NOMO-1 treated with DMSO at 0.1 percent for 48 hours (cell line): ENCODE measurements around the gene POU2F1.
"Not testable (repeated sequence)": the region's sequence is repeated elsewhere in the genome, so short reads cannot be mapped to it uniquely, and the experiment has no call there.

Source experiments
- DNase-seq: peaks from one replicate; lab custom pipeline; 2025; ENCODE audit not compliant: unreplicated experiment; lab: John Stamatoyannopoulos, UW

The POU2F1 gene

DNA sequence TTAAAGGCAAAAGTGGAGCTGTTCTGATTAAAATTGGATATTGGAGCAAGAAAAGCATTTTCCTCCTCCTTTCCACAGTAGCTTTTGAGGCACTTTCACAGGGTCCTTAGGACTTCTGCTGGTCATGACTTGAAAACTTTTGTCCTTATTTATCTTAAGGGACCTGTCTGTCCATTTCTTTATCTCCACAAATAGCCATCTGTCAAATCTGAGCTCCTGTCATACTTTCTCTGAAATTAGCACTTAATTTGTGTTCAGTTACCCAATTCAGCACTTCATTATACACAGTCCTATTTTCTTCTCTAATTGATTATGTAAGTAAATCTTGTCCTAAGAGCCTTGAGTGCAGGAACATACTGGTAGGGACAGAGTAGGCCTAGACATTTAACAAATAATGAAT is 9.8 kb downstream of the POU2F1 start:
- DNase-seq = no peak

DNA sequence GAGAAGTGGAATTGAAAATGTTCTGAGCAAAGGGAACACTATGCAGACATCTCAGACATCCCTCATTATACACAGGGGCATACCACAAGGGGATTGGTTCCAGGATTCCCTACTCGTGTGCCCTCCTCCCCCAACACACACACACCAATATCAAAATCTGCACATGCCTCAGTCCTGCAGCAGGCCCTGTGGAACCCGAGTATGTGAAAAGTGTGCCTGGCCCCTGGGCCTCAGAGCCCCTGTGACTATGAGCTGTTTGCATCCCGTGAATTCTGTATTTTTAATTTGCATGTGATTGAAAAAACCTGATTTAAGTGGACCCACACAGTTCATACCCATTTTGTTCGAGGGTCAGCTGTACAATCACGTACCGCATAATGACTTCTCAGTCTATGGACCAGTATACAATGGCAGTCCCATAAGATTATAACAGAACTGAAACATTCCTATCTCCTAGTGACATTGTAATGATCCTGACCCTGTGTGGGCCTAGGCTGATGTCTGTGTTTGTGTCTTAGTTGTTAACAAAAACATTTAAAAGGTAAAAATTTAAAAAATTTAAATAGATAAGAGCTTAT is 11.3 kb downstream of the POU2F1 start:
- DNase-seq = no peak

DNA sequence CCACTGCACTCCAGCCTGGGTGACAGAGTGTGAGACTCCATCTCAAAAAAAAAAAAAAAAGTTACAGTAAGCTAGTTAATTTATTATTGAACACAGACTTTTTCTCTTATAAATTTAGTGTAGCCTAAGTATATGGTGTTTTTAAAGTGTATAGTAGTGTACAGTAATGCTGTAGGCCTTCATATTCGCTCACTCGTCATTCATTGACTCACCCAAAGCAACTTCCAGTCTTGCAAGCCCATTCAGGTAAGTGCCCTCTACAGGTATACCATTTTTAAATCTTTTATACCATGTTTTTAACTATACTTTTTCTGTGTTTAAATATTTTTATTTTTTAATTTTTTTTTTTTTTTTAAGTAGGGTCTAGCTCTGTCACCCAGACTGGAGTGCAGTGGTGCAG is 12.1 kb downstream of the POU2F1 start:
- DNase-seq = no peak

DNA sequence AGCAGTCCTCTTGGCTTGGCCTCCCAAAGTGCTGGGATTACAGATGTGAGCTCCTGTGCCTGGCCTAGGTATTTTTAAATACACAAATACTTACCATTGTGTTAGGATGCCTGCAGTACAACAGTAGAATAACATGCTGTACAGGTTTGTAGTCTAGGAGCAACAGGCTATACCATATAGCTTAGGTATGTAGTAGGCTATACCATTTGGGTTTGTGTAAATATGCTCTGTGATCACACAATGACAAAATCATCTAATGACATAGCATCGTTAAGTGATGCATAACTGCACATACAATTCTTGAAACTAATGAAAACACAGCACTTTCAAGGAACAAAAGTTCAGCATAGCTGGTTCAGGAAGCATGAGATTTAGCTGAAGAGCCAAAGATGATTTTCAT is 12.7 kb downstream of the POU2F1 start:
- DNase-seq = no peak

DNA sequence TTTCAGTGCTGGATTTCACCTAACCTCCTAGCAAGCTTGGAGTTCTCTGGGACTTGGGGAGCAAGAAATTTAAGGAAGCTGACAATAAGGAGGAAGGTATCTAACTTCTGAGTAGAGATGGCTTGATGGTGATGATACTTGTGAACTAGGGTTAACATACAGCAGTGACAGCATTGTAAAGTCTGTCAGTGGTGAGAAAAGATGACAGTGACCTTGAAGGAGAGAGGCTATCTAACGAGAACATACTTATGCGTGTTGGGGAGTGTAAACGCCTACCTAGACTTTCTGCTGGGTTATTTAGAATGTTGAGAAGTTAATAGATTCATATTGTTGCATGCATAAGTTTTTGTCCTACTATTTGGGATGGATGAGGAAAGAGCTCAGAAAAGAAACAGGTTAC is 16.3 kb downstream of the POU2F1 start:
- no peak for DNase-seq

DNA sequence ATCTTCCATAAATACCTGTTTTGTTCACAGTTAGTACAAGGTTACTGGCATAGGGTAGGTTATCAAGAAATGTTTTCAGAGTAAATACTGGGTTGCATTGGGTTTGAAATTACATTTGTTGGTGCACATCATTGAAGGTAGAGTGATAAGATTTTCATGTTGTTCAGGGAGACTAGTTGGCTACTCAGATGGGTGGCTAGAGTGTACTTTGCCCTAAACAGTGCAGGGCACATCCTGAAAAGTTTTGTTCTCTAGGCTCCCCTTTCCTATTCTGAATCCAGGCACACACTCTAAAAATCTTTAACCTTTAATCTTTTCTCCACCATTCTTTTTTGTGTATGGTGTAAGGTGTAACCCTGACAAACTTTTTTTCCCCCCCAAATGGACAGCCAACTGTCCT is 18.0 kb downstream of the POU2F1 start:
- DNase-seq = no peak

DNA sequence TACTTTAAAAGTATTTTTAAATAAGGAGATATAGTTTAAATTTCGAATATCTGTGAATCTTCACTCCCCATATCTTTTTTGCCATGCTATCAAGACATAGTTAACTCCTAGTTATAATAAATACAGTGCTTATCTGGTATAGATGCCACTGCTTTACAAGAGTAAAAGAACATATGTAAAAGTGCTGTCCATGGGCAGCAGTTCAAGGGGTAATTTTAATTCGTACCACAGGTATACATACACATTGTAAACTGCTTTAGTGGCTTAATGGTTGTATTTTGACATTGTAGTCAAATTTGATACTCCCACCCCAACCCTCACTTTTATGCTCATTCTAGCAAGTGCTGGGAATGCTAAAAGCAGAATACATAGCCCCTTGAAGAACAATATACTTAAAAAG is 18.6 kb downstream of the POU2F1 start:
- no peak for DNase-seq

DNA sequence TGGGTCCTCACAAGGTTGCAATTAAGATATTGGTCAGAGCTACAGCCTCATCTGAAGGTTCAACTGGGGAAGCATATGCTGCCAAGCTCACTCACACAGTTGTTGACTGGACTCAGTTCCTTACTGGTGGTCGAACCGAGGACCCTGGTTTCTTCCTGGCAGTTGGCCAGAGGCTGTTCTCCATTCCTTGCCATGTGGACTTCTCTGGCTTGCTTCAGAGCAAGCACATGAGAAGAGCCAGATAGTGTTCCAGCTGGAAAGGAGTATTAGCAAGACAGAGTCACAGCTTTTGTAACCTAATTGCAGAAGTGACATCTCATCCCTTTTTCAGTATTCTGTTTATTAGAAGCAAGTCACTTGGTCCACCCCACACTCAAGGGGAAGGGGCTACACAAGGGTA is 23.6 kb downstream of the POU2F1 start:
- DNase-seq = no peak

DNA sequence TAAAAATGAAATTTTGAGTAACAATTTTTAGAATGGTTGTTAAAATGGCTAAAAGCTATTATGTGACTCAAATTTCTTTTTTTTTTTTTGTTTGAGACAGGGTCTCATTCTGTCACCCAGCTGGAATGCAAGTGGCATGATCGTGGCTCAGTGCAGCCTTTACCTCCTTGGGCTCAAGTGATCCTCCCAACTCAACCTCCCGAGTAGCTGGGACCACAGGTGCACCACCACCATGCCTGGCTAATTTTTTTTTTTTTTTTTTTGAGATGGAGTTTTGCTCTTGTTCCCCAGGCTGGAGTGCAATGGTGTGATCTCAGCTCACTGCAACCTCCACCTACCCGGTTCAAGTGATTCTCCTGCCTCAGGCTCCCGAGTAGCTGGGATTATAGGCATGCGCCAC is 24.5 kb downstream of the POU2F1 start:
- not testable (repeated sequence) for DNase-seq

DNA sequence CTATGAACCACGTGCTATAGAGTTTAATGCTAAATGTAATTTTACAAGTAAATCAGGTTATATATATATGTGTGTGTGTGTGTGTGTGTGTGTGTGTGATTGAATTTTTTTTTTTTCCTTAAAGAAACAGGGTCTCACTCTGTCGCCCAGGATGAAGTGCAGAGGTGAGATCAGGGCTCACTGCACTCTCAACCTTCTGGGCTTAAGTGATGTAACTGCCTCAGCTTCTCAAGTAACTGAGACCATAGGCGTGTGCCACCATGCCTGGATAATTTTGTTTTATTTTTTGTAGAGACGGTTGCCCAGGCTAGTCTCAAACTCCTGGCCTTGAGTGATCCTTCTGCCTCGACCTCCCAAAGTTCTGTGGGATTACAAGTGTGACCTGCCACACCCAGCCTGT is 26.3 kb downstream of the POU2F1 start:
- no peak for DNase-seq

DNA sequence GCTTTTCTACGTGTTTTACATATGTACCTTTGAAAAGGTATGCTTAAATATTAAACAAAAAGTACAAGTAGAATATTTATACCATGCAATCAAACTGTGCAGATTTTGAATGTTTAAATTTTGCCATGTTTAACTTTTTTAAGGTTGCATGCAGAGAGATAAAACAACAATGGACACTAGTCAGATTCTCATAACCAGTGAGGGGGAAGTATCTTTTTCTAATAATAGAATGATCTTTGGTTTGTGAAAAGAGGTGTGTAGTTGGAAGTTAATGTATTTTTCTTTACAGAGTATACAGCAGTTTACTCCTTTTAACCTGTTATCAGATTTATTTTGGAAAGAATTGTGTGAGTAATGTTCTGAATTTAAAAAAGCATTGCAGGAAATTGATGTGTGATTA is 27.1 kb downstream of the POU2F1 start:
- DNase-seq = no peak

DNA sequence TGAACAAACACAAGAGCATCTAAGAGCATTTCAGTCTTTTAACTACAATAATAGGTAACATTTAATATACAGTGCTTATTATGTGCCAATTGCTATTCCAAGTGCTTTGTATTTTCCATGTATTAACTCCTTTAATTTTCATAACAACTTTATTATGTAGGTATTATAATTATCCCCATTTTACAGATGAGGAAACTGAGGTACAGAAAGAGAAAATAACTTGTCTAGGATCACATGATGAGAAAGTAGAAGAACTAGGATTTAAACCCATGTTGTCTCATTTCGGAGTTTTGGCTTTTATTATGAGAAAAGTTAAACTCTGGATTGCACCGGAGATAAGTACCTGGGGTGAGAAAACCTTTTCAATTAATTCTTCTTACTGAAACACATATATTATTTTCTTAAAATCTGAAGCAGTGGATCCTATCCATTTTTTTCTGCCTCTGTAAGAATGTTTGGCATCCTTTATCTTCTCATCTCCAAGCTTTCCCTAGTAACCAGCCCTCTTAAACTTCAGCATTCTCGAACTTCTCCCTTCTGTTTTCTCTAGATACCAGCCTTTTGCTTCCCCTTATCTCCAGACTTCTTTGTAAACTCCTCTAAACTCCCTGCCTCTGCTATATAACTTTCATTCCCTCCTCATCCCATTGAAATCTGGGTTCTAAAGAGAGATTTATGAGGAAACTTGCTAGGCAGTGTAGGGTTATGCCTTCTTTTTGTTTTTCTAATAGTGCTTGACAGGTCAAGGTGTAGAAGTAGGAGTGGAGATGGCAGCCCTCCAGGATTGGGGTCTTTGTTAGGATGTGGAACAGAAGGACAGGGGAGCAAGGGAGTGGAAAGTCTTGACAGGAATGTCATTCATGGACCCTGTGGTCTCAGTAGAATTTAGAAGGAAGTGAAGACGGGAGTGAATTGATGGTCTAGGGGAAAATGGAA is 28.3 kb downstream of the POU2F1 start:
- DNase-seq = no peak

DNA sequence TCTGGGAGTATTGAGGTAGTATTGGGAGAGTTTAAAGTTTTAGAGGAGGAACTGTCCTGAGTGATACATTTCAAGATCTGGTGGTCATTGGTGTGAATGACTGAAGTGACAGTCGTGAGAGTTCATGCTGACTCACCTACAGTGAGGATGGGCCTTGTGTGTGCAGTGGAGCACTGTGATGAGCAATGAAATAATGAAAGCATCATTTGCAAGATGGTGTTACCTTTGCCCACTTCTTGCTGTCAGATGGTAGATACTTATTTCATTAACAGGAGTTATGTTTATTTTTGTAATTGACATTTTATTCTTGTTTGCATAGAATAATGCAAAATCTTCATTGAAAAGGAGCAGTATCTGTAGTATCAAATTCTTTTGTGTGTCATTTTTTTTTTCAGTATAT is 29.0 kb downstream of the POU2F1 start:
- no peak for DNase-seq

DNA sequence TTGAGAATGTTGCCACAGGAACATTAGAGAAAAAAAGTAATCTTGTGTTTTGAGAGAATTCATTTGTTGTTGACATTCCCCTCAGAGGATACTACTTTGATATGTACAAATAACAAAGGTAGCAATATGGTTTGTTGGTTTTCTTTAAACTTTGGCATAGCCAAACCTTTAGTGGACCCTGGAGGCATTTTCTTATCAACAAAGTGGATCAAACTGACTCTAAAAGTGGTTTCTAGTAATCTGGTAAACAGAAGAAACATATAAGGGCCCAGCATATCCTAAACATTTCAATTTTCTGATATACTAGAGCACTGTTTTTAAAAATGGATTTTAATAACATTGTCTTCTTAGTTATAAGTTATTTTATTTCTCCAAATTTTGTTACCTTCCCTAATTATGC is 29.8 kb downstream of the POU2F1 start:
- no peak for DNase-seq

DNA sequence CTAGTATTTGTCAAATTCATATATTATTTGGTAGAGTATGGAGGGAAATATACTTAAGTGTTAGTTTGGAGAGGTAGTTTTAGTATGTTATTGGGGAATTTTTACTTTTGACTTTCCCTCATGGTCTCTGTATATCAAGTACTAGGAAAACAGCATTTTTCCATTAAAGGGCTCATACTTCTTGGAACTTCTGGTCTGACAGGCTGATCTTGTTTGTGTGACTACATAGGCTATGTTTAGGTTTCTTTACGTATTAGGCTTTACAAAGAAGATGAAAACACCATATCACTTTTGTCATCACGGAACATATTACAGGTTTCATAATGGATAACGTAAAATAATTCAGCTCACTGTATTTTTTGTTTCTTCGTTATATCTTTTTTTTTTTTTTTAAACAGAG is 30.8 kb downstream of the POU2F1 start:
- DNase-seq = no peak

DNA sequence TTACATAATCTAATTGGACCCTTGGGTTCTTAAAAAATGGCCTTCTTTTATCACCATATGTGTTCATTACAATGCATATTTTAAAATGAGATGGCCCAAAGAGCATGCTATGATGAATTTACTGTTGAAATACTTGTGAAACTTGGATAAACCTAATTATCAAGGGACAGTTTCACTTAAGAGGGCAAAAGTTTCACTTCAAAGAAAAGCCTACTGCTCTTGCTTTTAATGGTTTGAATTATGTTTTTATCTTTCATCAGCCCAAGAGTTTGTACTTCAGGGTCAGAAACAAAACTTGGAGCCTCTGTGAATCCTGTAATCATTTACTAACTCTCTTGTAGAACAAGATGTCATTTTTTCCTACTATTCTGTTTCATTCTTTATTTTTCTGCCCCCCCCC is 32.3 kb downstream of the POU2F1 start:
- no peak for DNase-seq

DNA sequence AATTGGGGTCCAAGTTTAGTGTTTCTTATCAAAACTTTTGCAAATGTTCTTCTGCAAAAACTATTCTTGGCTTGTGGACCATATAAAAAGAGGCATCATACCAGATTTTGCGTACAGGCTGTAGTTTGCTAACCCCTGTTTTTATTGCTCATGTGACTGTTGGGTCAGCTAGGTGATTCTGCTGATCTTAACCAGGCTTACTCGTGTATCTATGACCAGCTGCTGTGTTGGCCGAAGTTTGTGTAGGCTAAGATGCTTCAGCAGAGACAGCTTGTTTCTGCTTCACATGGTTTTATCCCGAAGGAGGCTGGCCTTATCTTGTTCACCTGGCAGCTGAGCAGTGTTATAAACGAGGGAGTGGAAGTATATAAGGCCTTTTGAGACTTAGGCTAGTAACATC is 38.2 kb downstream of the POU2F1 start:
- no peak for DNase-seq

DNA sequence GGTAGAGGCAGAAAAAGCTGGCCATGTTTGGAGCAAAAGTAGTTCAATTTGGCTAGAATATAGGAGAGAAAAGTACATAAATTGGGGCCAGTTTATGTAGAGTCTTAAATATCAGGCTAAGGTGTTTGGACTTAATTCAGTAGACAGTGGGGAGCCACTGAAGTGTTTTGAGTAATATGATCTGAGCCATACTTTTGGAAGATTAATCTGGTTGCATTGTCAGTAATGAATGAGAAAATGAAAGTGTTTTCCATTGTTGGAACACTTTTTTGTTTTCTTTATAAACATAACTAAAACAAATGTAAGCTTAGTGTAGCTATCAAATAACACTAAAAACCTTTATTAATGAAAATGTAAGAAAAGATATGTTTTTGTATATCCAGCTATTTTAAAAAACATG is 42.1 kb downstream of the POU2F1 start:
- DNase-seq = no peak

DNA sequence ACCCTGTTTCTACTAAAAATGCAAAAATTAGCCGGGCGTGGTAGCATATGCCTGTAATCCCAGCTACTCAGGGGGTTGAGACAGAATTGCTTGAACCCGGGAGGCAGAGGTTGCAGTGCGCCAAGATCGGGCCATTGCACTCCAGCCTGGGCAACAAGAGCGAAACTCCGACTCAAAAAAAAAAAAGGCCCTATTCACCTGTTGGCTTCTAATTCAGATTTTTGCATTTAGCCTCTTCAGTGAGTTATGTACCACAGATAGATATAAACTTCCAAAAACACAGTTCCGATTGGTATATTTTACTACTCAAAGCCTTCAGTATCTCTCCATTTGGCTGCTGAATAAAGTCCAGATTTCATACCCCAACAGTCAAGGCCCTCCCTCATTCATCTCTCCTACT is 42.7 kb downstream of the POU2F1 start:
- no peak for DNase-seq

DNA sequence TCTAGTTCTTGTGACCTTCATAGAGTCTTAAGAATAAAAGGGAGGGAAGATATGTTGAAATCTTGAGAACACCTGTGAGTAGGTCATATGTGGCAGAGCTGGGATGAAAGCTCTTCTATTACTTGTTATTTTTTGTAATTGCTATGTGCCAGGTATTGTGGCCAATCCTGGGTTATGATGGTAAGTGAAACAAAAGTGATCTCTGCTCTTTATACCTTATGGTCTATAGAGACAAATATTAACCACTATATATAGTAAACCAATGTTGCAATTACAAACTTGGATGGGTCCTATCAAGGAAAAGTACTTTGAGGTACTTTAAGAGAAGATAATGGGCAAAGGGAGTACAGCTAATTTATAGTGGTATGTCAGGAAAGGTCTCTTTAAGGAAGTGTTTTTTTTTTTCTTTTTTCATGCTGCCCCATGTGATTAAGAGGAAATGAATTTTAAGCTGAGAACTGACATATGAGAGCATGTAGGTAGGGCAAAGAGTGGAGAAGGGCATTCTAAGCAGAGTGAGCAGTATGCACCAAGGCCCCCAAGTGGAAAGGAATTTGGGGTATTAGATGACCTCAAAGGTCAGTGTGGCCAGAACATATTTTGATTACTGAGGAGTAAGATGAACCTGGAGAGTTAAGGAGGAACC is 43.3 kb downstream of the POU2F1 start:
- DNase-seq = peak; percentile 68

DNA sequence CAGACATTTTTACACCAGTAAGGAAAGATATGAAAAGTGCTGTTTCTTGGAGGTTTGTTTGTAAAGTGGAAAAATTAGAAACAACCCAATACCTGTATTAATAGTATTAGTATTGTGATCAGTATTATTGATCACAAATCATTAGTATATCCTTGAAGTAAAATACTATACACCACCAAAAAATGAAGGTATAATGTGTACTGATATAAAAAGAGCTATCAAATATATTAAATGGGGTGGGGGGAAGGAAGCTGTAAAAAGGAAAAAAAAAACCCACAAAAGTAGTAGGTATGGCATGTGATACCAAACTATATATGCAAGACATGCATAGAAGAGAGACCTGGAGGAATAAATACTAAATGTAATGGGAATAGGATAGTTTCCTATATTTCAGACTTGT is 46.3 kb downstream of the POU2F1 start:
- DNase-seq = no peak

DNA sequence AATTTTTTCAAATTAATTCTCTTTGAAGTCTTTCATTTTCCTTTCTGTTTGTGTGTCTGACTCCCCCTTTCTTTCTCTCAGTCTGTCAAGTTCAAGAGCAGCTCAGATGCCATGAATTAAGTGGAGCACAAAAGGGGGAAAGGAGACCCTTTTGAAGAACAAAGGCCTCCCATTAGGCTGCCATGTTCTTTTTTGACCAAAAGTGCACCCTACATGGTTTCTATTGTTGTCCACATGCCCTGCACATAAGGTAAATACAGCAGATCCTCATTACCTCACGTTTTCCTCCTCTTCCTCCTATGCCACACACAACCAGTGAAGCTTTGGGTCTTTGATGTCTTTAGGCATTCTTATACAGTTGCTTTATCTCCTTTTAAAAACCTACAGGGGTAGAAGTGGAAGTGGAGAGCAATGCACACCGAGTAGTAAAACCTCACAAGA is 47.7 kb downstream of the POU2F1 start:
- no peak for DNase-seq
